Measurements from ENCODE around the gene SDS. TPM values are rescaled to one million over a fixed set of nuclear protein-coding genes. Genes with fewer than 3 reads are reported as not detected.

Gene SDS
- total and polyA plus RNA-seq, 2 of the 13 experiments (the other 11 are each of a cell fraction or from before 2014, with no cell fraction given) = not detected

GRCh38 chr12:113358381-113359132 lies 45.1 kb downstream of the SDS start, which contains the start of gene PLBD2 (continued):
- TF ChIP-seq SAP130 (CRISPR knock-in tag; IDR thresholded peaks at IDR 0.05; ENCODE audit: low read depth) (peak; percentile 81), ZNF7 (CRISPR knock-in tag; IDR thresholded peaks at IDR 0.05) (no peak), GTF2F1 (IDR thresholded peaks at IDR 0.05; ENCODE audit: low read length) (no peak), CHCHD3 (CRISPR knock-in tag; IDR thresholded peaks at IDR 0.05) (no peak), CREB1 (IDR thresholded peaks at IDR 0.05) (peak; percentile 34; the same call in 1 of the 2 replicates), CREB1 (CRISPR knock-in tag; IDR thresholded peaks at IDR 0.05) (no peak), REXO4 (CRISPR knock-in tag; IDR thresholded peaks at IDR 0.05; ENCODE audit: borderline replicate concordance) (0 out of 2 replicates have a peak, but pooled peaks have one; percentile 41), YEATS4 (CRISPR knock-in tag; IDR thresholded peaks at IDR 0.05; ENCODE audit: borderline replicate concordance) (peak; percentile 77; the same call in 1 of the 2 replicates), AKNA (CRISPR knock-in tag; IDR thresholded peaks at IDR 0.05; ENCODE audit: borderline replicate concordance) (no peak), ELK4 (CRISPR knock-in tag; IDR thresholded peaks at IDR 0.05; ENCODE audit: borderline replicate concordance) (no peak), ZNF629 (CRISPR knock-in tag; conservative IDR thresholded peaks at IDR 0.05) (no peak), MIER3 (CRISPR knock-in tag; IDR thresholded peaks at IDR 0.05; ENCODE audit: borderline replicate concordance) (no peak), ZBTB7B (CRISPR knock-in tag; IDR thresholded peaks at IDR 0.05) (peak; percentile 15; the same call in 1 of the 2 replicates), CEBPB (IDR thresholded peaks at IDR 0.05; ENCODE audit: borderline replicate concordance, low read depth, low read length) (no peak), IKZF1 (IDR thresholded peaks at IDR 0.05) (no peak), ZNF318 (CRISPR knock-in tag; IDR thresholded peaks at IDR 0.05) (no peak)
